Ureter (tissue), 1 donor: ENCODE data around the gene FBXO34. TPM values are rescaled to one million over a fixed set of nuclear protein-coding genes. Genes with fewer than 3 reads are reported as not detected.

Experiments used
- DNase-seq: peaks from one replicate; pipeline ENCODE4 v3.0.0-alpha.2; 2020; ENCODE audit warnings: low spot score
- total RNA-seq: library from RNA; stranded (reverse); gene quantifications from one replicate; pipeline ENCODE4 v1.2.4, GENCODE V29; 2023
- donor health status: DM: yes; HTN: yes; CAD: no.

FBXO34 gene
- total RNA-seq, 1 donor from 2014 or later: 52.0 TPM

DNA sequence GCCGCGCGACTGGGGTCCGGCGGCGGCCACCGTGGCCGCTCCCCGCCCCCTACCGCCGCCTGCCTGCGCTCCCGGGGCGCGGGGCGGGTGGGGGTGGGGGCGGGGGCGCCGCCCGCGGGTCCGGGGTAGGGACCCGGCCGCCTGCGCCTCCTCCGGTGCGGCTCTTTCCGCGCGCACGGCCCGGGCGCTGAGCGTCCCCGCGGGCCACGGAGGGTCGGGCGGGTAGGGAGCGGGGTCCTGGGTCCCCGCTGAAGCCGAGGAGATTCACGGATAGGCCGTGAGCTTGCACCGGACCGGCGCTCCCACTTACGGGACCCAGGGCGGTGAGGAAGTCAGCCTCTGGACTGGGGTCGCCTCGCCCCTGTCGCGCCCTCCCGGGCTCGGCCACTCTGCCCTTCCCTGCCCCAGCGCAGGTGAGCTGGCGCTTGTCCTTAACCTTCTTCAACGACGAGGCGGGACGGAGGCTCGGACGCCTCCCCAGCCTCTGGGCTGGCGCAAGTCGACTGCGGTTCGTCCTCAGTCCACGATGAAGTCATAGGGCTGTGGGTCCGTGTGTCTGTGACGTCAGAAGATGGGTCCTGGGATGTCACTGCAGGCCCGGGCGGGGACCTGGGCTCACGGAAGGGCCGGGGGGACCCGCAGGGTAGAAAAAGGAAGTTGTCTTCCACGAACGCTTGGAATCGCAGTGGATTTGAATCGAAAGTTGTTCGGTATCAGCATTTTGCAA is 514 bp downstream of the FBXO34 start:
- peak; percentile 69 for DNase-seq

DNA sequence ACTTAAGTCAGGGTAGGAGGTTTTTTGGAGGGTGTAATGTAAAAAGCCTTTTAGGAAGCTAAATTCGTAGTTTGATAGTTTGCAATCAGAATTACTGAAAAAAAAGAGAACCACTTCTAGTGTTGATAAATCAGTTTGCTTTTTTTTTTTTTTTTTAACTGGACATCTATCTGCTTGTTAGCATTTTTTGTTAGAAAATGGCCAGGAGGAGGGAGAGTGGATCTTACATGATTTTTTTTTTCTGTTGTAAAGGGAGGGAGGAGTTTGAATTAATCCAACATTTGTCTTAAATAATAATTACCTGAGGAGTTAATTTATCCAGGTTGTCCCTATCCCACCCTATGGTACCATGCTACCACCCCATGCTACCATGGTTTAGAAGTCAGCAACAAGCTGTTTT is 1.2 kb downstream of the FBXO34 start:
- no peak for DNase-seq

DNA sequence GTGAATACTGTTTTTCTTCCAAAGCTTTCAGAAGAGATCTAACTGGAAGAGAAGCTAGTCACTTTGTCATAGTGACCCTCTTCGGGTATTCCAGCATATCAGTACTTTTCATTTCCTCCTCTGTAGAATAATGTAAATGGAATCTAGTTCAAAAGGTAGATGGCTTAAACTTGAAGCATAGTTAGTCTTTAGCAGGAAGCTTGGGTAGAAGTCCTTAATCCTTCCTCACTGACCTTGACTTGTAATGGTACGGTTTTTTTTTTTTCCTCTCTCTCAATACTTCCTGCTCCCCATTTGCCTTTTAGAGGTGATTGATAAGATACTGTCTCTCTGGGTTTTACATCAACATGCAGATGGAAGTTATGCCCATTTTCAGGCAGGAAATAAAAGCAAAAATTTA is 1.7 kb downstream of the FBXO34 start:
- DNase-seq: no peak

DNA sequence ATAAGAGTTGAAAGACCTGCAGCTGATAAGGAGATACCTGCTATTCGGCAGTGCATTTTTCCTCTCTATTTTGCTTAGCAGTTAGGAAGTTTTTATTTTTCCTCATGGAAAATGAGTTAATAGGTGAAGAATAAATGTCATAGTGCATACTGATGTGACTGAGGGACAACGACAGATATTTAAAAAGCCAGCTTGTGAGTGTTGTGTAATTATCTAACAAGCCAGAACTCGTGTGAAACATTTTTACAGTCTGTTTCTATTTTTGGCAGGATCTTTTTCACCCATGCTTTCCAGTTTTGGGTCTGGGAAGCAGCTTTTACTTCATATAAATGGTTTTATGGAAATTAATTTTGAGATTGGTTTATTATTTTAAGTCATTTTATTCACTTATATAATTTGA is 2.9 kb downstream of the FBXO34 start:
- DNase-seq: no peak

DNA sequence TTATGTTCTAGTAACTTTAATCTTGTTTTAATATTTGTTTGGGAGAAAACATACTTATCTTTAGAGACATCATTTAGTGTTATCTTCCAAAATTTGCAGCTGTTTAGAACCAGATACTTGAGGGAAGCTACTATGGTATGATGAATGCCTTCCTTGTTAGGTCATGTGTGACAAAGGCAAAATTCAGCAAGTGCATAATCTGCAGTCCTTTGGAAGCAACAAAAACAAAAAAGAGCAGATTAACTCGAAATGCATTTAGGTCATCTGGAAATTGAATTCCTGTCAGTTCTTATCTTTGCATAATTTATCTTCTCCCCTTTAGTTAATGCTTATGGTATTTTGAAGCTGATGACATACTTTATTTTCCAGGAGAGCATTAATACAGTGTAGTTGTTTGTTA is 3.5 kb downstream of the FBXO34 start:
- DNase-seq: no peak

DNA sequence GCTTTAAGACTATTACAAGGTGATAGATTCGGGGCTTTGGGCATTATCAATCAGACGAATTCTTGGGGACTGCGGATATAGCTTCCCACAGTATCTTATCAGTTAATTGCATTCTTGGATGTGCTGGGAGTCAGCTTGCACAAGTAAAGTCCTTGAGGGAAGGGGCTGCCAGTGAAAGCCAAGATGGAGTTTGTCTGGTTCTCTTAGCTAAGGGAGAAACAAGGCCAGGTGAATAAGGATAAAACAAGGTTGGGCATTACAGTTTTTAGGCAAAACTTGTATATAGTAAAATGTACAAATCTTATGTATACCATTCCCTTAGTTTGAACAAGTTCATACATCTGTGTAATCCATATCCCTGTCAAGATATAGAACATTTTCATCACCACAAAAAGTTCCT is 5.5 kb downstream of the FBXO34 start:
- DNase-seq: no peak

DNA sequence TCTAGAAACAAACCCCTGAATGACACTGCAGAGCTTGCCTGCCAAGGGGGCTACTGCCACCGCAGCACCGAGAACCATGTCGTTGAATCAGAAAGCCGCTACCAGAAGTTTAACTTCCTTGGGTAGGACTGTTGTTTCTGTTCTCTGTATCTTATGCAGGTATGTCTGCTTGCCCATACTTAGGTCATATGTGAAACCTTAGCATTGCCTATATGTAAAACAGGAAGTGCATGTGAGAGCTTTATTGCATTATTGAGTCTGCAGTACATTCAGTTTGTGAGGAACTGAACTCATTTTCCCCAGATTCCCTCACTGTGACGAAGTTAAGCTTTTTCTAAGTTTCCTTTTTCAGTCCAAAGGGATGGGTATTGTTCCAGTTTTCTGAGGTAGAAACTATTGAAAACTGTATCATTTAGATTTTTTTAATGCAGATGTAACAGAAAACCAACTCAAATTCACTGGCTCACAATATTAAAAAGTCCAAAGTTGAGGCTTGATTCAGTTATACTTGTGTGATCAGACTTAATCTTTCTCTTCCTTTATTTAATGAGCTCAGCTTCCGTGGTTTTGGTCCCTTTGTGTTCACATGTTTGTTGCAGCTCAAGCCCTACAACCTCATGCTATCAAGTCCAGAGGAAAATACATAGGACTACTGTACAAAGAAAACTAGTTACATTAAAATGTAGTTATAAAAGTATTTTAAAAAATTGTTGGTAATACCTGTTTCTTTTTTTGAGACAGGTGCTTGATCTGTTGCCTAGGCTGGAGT is 6.9 kb downstream of the FBXO34 start:
- no peak for DNase-seq

DNA sequence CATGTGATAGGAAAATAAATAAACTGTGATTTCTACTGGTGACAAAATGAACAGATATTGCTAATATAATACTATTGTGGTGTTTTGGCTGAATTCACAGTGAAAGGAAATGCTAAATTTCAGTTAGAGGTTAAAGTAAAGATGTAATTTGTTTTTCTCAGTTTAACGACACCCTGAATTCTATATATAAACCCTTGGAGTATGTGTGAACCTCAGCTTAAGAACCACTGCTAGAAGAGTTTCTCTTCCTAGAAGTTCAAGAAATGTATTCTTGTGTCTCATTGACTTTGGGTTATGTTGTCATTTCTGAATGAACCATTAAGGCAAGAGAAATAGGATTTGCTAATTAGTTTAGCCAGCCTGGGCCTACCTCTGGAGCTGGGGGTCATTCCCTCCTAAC is 8.2 kb downstream of the FBXO34 start:
- DNase-seq: no peak

DNA sequence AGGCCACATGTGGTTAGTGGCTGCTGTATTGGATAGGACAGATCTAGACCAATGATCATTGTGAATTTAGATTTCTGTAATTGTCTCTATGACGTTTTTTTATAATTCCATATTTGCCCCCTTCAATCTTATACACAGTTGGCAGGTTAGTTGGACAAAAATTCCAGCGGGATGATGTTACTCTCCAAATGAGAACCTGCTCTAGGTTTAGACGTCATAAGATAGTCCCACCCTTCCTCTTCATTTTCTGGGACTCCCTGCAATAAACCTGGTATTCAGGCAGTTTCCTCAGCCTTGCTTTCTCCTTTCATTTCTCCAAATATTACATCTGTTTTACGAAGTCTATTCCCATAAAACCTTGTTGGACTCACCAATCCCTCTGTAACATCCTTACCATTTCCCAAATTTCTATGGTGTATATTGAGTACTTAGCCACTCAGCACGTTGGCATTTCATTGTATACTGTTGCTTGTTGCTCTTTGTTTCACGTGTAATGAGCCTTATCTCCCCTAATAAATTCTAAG is 10.2 kb downstream of the FBXO34 start:
- DNase-seq: no peak

DNA sequence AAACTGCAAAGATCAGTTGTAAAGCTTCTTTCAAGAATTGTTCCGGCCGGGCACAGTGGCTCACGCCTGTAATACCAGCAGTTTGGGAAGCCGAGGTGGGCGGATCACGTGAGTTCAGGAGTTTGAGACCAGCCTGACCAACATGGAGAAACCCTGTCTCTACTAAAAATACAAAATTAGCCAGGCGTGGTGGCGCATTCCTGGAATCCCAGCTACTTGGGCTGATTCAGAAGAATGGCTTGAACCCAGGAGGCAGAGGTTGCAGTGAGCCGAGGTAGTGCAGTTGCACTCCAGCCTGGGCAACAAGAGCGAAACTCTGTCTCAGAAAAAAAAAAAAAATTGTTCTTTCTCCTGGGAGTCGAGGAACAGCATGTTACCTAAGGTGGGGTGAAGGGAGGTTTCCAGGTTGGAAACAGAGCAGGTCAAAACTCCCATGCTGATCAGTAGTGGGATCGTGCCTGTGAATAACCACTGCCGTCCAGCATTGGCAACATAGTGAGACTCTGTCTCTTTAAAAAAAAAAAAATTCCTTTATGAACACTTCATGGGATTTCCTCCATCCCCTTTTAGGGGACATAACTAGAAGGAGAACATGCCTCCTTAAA is 13.9 kb downstream of the FBXO34 start:
- no peak for DNase-seq

DNA sequence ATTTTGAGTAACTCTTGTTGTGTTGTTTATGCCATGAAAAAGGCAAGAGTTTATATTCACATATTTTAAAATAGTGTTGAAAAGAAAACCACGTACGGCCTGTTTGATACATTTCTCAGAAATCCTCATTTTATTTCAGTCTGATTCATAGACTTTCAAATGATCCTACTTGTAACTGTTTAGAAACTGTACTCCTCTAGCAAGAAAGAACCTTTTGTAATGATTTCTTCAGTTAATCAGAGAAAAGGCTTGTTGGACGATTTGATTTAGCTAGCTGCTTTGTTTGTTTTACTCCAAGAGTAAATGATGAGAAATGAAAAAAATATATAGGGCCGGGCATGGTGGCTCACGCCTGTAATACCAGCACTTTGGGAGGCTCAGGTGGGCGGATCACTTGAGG is 17.2 kb downstream of the FBXO34 start:
- DNase-seq: no peak

DNA sequence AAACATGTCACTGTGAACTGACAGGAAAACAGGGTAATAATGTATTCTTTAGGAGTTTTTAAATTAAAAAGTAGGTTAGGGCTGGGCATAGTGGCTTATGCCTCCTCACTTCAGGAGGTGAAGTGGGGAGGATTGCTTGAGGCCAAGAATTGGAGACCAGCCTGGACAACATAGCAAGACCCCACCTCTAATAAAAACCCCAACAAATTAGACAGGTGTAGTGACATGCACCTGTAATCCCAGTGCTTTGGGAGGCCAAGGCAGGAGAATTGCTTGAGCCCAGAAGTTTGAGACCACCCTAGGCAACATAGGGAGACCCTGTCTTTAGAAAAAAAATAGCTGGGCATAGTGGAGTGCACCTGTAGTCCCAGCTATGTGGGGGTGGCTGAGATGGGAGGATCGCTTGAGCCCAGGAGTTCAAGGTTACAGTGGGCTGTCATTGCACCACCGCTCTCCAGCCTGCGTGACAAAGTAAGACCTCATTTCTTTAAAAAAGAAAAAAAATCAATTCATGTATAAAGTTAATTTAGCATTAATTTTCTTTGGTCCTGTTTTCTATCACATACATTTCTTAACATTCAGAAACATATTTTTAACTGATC is 20.4 kb downstream of the FBXO34 start:
- DNase-seq: no peak

DNA sequence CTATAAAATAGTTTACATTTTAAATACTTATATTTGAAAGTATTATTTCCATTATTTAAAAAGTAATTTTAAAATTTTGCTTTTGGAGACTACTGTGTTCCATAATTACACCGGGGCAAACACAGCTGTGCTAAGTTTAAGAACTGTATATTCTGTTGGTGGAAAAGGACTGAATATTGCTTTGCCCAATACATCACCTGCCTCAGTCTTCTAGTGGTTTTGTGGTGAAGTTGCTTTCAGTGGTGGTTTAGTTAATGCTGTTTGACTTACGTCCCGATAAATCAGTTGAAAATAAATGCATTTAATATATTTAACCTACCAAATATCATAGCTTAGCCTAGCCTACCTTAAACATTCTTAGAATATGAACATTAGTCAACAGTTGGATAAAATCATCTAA is 23.4 kb downstream of the FBXO34 start:
- DNase-seq: no peak

DNA sequence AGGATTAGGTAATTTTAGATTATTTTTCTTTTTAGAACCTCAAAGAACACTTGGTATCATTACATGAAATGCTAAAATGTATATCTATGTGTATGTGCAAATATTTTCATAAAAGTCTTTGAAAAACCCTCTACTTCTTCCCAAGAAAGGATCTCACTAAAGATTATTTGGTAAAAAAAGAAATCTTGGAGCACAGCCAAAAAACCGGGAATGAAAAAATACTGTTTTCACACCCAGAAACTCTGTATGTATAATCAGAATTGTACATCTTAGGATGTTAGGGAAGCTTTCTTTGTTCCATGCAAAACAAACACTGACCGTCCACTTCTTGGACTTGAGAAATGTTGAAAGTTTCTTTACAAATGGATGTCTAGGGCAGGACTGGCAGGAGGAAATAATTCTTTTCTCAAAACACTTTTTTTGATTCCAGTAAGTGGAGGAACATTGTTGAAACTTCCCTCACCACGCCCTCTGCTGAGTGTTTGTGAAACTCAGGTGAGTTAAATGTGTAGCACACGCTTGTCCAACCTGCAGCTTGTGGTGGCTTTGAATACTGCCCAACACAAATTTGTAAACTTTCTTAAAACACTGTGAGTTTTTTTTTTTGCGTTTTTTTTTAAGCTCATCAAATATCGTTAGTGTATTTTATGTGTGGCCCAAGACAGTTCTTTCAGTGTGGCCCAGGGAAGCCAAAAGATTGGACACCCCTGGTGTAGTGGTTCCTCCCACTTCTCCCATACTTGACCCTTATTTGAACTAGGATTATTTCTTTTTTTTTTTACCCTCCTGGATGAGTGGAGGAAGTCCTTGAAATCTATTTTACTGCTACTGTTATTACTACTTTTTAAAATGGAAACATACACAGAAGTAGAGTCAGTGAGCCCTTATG is 26.6 kb downstream of the FBXO34 start:
- peak; percentile 73 for DNase-seq

DNA sequence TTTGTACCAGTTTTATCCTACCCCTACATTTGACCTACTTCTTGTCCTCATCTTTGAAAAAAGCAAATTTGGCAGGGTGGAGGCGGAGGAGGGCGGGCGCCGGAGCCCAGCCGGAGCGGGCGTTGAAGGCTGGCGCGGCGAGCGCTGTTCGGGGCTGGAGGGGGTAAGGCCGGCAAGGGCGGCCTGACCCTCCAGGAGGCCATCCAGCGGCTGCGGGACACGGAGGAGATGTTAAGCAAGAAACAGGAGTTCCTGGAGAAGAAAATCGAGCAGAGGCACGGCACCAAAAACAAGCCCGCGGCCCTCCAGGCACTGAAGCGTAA is 27.2 kb downstream of the FBXO34 start:
- no peak for DNase-seq

DNA sequence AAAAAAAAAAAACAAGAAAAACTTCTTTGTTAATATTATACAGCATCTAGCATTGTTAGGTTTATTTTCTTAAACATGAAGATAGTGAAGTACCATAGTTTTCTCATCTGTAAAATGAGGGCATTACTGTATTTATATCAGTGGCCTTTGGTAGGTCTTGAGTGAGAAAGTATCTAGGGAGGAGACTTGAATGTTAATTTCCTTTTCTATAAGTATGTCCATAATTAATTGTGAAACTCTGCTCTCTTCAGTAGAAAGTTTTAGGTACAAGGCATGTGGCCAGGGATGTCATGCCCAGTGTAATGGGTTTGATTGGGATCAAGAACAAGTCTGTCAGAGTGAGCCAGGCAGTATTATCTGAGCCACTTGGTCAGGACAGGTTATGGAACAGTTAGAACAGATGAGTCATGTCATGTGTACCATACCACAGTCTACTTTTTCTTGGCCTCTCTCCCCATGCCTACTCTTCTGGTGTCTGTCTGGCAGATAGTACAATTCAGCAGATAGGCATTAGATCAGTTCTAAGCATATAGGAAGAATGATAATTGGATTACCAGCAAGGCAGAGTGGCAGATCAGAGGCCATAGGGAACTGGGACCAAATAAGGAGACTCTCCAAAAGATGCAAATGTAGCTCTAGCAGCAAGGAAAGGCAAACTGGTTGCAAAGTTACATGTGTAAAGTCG is 30.4 kb downstream of the FBXO34 start:
- no peak for DNase-seq

DNA sequence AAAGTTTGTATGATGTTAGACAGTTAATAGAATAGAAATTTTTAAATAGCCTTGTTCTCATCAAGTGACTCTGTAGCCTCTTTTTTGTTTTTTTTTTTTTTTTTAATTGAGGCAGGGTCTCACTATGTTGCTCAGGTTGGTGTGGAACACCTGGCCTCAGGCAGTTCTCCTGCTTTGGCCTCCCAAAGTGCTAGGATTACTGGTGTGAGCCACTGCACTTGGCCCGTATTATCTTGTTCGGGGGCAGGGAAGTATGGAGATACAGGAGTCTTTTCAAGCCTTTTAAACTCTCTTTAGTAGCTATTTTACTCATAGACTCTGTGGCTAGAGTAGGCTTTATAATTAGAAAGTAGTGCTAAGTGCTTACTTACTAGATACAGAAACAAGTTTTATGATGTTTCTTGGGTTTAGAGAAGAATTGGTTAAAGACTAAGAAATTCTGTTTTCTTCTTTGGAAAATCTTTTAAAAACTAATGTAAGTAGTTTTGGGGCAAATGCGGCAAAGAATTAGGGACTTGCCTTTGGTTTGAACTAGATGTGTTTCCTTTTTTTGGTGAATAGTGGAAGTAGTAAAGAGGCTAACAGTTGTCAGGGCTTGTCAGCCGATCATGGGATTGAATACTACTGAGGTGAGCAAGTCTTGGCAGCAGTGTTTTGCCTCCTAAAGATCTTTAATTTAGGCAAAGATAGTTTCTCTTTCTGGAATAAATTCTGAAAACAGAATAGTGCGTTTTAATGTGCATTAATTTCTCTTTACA is 31.3 kb downstream of the FBXO34 start:
- DNase-seq: no peak

DNA sequence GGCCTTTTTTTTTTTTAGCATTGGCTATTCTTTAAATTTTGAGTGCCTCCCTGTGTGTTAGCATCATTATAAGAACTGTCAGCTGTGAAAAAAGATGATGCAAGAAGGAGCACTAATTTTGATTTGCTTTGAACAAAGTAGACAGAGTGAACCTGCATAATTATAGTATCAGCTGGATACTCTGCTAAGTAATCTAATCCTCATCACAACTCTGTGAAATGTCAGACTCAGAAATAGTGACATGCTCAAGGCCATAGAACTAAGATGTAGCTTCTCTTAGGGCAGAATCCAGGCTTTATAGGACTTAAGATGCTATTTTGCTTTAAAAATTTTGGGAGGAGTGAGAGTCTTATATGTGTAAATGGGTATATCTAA is 31.9 kb downstream of the FBXO34 start:
- DNase-seq: no peak

DNA sequence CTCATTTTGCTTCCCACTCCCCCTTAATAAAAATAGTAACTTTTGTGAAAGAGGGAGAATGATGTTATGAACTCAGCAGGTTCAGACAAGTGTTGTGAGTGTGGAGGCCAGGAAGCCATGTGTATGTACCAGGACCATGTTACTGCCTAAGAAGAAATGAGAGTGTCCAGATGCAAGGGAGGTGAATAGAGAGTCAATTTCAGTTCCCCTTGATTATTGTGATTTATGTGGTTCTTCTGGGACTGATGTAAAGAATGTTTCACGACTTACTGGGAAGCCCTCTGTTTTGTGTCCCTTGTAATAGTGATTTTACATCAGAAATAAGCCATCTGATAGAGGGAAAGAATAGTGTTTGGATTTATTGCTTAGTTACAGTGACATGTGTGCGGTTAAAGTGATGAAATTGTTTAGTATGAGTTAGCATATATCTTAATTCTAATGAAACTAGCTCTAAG is 32.5 kb downstream of the FBXO34 start:
- DNase-seq: no peak

DNA sequence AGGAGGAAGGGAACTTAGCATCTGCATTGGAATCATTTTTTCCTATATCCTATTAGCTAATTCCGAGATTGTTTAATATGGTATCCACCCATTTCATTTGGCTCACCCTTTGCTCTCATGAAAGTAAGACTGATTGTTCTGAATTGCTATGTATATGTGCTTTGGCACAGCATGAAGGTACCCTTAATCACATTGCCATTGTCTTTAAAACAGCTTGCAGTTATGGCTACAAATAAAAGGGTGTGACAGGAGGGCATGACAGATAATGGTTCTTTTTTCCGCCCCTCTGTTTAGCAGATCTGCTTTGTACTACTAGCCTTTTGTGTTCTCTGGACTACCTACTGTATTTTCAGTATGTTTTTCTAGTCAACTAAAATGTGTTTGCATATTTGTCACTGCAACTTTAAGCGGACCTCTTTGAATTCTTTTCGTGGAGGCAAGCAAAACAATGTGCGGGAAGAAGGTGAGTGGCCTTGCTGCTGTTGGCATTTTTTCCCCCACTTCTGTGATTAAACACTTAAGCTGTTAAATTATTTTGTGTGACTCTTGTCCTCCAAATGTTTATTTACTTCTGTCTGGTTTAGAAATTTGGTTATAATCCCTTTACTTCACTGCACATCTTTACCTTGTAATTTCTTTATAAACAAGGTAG is 35.8 kb downstream of the FBXO34 start:
- no peak for DNase-seq
